GM10847 (cell line): ENCODE data around the gene MYO18A.

Experiments
- POLR2A ChIP-seq: IDR thresholded peaks from 2 replicates; pipeline ENCODE4 v1.6.1; 2011; ENCODE audit not compliant: insufficient read length; ENCODE audit errors: extremely low read depth

The MYO18A gene

DNA sequence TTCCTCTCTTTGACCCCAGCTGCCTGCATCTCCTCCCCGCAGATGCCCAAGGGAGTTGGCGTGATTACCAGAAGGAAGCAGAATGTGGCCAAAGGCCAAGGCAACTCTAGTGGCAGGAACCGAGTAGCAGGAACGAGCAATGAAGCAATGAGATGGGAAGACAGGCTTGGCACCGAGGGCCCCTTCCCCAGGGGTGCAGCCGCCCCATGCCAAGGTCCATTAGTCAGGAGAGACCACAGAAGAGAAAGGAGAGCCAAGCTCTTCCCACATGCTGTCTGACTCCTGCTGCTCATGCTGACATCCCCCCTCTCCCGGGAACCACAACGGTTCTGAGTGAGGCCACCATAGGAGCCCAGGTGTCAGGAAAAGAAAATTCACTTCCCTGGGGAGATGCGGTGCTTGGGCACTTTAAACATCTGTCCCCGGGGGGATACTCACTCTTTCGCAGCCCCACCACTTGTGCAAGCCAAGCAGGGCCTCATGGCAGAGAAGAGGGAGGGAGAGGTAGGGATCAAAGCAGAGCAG, 67.4 kb downstream of the MYO18A start:
- no peak for TF ChIP-seq POLR2A

DNA sequence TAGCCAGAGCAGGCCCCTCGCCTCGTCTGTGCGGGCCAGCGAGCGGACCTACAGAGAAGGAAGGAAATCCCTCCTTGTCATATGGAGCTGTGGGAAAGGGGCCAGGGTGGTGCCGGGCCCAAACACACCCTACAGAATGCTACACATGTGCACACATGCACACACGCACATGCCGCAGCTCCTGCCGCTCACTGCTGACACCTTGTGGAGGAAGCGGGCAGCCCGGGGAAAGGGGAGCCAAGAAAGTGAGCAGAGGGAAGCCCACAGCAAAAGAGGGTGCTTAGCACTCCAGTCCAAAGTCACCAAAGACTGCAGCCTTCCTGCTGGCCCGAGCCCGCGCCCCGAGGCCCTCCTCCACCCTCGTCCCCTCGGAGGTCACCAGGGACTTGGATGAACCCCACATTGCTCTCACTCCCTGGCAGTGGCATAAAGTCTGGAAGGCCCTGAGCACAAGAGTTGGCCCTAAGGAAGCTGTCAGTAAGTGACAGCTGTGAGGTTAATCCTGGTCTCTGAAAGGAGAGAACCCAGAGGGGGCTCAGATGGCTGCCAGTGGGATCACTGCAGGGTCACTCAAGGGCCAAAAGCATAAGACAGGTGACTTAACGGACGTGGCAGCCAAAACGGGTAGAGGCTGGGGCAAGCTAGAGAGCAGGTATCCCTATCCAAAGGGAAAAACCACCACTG, 68.2 kb downstream of the MYO18A start:
- no peak for TF ChIP-seq POLR2A

DNA sequence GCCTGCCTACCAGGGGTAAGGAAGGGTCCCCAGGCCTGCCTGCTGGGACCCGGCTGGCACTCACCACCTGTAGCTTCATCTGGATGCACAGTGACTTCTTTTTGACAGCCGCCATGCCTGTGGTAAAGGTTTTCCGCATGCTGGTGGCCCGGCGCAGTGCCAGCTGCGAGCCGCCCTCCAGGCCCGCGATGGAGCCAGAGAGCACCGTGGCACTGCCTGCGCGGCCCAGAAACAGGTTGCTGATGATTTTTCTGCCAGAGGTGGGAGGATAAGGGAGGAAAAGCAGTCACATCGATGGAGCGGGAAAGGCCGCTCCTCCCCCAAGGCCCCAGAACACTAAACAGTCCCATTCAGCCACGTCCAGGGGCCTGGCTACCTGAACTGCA, 69.8 kb downstream of the MYO18A start:
- no peak for TF ChIP-seq POLR2A

DNA sequence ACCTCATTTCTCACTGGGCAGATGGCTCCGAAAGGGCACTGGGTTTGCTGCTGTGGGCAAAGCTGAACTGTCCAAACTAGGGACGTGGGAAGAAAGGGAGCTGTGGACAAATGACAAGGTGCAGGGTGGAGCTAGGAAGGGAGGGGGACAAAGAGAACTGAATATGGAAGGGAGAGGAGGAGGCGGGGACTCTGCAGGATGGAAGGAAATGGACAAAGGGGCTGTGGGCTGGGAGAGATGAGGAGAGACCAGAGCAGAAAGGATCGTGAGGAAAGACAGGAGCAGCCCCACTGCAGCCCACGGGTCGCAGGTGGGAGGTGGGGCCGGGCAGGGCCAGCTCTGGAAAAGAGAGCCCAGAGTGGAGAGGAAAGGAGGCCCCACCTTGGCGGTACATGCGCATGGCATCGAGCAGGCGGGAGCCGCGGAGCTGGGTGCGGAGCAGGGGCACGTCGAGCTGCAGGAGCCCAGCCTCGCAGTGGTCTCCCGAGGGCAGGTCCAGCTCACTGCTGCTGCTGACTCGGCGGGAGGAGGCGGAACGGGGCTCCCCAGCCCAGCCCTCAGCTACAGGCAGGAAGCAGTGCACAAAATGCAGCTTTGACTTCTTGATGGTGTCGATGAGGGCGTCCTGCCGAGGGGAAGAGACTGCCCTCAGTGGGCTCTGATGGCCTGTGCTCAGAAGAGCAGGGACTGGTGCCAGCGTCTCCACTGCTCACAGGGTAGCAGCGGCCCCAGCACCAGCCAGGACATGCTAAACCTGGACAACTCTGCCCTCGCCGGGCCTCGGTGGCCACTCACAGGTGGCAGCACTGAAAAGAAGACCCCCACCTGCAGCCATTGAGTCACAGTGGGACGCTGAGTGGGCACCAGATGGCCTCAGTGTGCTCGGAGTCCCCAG, 70.5 kb downstream of the MYO18A start:
- TF ChIP-seq POLR2A: no peak

DNA sequence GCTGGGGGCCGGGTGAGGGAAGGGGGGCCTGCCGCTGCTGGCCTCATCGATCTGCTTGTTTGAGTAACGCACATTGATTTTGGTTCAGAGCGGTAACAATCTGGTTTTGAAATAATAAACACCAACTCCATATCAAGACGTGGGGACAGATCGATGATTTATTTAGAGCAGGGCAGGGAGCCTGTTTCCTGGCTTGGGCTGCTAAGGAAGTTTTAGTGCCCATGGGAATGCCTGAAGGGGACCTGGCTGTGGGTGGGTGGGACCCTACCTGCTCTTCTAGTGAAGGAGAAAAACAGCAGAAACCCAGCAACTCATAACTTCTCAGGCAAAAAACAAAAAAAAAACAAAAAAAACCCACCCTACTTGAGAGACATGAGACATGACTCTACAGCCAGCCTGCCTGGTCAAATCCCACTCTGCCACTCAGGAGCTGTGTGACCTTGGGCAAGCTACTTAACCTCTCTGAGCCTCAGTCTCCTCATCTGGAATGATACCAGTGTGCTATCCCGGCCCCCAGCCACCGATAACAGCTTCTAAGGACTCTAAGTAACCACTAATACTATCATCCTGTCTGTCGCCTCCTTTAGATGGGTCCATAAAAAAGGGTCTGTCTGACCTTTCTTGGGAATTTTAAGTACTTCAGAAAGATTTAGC, 71.2 kb downstream of the MYO18A start:
- no peak for TF ChIP-seq POLR2A

DNA sequence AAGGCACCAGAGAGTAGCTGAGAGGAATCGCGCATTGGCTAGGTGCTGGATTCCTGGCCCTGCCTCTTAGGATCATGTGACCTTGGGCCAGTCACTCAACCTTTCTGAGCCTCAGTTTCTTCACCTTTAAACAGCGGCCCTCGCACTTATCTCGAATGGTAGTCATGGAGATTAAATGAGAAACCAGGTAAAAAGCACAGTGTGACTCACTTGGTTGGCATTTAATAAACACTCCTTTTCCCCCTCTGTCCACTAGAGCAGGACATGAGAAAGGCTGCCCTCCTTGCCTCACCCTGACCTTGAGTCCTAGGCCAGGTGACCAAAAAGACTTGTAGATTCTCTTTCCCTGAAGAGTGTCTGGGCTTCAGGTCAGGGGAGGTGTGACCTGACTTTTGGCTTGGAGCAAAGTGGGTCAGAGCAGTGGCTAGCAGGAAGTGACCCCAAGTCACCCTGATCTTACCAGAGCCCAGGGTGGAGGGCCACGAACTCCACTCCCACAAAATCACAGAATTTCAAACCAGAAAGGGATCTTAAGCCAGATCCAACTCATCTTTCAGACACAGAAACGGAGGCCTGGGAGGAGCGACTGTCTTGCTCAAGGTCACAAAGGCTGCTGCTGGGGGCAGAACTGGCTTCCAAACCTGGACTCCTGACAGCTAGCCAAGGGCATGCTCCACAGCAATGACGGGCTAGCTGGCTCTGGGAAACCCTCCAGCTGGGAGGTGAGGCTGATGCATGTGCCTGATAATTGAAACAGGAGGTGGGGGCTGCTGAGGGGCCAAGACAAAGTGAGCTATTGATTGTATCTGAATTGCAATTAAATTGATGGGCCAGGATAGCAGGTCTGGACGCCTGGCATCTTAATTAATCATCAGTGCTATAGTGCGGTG, 72.0 kb downstream of the MYO18A start:
- no peak for TF ChIP-seq POLR2A

DNA sequence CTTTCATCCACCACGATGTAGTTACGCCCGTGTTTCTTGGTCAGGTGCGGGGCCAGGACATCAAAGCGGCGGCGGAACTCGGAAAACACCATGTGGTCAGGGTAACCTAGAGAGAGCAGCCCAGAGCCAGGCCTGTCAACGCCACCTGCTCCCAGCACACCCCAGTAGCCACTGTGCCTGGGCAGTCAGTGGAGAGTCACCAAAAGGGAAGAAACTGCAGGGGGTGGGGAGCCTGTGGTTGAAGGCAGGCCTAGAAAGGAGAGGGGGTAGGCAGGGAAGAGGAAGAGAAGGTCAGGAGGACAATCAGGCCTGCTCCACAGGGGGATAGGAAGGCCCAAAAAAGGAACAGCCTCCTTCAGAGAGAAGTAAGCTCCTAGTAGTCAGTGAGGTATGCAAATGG, 73.1 kb downstream of the MYO18A start:
- TF ChIP-seq POLR2A: no peak

DNA sequence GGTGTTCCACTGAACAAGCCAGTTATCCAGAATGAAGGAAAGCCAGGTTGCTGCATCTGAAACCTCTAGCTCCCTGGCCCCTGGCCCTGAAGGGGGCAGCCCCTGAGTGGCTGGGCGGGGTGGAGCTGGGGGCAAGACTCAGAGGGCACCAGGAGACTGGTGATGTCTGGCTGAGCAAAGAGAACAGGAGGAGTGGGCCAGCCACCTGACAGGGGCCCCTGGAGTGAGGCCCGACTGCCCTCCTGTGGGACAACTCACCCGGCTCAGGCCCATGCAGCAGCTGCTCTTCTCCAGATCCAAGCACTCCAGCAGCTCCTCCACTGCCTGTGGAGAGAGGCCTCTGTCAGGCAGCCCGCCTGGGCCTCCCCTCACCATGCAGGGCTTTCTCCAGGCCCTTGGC, 76.9 kb downstream of the MYO18A start:
- TF ChIP-seq POLR2A: no peak

DNA sequence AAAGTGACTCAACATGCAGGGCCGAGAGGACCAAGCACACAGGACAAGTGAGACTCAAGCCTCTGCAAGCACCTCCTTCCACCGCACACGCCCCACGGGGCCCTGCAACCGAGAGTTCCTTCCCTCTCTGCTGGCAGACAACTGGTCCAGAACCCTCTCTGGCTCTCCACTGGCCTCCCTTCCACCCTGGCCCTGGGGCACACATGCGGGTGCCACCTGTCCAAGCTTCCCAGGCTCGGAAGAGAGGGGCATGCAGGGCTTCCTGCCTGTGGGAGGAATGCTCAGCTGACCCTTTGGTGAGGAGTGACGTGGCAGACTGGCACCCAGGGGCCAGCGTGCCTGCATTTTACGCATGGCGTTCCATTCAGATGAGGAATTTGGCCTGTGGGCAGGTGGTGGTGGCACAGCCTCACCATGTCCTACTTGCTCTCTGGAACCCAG, 77.4 kb downstream of the MYO18A start:
- no peak for TF ChIP-seq POLR2A

DNA sequence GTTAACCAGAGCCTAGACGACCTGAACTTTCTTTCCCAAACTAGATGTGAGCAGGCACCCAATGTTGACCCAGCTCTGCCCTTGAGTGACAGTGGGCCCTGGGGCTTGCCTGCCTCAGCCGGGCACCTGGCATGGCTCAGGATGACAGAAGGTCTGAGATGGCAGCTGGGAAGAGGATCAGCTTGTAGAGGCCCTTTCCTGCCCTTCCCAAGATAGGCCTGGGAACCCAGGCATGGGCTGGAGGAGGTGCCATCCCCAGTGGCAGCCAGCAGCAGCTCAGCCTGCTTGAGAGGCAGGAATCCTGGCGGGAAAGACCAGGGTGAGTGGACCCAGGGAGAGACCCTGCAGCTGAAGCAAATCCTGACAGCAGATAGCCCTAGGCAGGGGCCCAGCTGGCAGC, 78.2 kb downstream of the MYO18A start:
- no peak for TF ChIP-seq POLR2A

DNA sequence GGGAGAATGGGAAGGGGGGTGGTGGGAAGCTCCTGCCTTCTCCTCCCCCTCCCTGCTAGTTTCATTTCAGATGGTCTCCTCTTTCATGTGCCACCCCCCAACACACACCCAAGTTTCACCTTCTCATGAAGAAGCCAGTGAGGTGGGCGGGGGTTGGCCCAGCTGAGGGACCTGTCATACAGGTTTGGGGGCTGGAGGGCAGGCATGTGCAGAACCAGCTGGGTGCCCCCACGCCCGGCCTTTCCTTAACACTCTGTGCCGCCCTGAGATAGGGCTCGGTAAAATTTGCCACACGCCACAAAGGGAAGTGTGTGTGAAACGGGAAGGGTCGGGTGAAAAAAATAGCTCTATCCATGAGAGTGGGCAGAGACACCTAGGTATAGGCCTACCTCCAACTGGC, 79.9 kb downstream of the MYO18A start:
- TF ChIP-seq POLR2A: no peak

DNA sequence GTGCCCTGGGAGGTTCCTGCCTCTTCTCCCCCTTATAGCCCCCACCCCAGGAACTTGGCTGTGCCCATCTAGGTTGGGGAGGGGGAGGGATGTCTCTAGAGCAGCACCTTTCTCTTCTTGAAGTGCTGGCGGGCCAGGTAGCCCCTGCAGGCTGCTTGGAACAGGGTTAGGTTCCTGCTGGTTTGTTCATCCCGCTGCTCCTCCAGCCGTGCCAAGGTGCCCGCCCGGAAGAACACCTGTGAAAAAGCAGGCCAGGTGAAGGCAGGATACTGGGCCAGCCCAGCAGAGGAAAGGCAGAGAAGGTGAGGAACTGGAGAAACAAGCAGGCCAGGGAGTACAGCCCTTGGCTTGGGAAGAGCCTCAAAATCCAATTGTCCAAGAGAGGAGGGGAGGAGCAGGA, 80.7 kb downstream of the MYO18A start:
- no peak for TF ChIP-seq POLR2A

DNA sequence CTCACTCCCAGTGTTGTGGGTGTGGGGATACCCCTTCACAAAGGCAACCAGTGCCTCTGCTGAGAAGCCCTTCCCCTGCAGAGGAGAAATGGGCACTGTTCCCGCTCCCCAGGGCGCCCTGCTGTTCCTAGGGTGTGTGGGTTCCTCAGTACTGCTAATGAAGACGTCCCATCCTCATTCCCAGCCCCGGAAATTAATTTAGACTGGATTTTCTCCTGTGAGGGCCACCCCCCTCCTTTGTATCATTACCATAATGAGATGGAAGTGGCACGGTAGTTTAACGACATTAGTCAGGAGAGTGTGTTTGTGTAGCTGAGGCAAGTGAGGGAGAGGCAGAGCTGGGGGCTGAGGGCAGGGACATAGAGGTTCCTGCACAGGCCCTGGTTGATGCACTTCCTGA, 84.1 kb downstream of the MYO18A start:
- TF ChIP-seq POLR2A: no peak

DNA sequence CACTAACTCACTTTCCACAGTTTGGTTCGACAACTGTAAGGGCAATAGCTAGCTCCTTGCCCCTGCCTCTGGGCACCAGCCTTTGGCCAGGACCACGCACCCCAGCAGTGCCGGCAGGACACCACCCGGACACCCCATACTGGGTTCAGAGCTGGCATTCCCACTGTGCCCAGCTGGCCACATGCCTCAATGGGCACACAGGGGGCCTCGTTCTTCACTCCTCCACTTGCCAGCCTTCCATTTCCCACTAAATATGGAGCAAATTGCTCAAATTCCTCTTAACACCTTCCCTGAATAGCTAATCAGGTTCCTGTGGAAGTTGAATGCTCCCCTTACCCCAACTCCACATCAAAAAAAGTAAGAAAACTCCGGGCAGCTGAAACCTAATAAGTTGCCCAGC, 84.8 kb downstream of the MYO18A start:
- TF ChIP-seq POLR2A: no peak

DNA sequence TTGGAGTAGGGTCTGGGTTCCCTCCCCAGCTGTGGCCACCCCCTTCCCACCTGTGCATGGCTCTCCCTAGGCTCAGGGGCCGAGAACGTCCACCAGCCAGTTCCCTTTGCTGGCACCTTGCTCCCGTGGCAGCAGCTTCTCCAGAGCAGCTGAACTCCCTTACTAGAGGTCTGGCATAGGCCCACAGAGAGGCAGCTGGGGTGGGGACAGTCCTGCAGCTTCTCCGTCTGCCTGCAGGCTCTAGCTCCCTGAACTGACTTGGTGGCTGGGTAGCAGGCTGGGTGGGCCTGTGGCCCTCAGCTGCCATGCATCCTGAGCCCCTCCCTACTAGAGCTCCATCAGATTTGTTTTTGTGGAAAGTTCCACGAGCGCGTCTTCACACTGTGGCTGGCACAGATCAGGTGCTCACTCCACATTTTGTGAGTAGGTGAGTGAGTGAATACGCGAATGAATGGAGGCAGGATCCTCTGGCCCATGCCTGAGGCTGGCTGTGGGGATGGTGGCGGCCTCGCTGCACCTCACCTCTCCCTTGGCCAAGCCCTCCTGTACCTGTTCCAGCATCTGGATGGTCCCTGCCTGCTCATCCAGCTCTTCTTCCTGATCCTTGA, 86.0 kb downstream of the MYO18A start:
- TF ChIP-seq POLR2A: no peak
